Chondrocyte (in vitro differentiated cells): Measurements from ENCODE around the gene PAM16. TPM values are rescaled to one million over a fixed set of nuclear protein-coding genes. Genes with fewer than 3 reads are reported as not detected.

Experiments
- DNase-seq: peaks from one replicate; pipeline ENCODE4 v3.0.0; 2021; ENCODE audit warnings: mixed read lengths, low spot score
- H3K27ac Mint-ChIP-seq: one replicate; pipeline ENCODE4 v1.8.0; 2021; ENCODE audit warnings: mild to moderate bottlenecking, moderate library complexity, mixed read lengths; ENCODE audit not compliant: unreplicated experiment
- H3K27me3 Mint-ChIP-seq: 2 replicates; pipeline ENCODE4 v1.8.0; 2021; ENCODE audit warnings: low read depth, mixed read lengths
- H3K36me3 Mint-ChIP-seq: 2 replicates; pipeline ENCODE4 v1.8.0; 2021; ENCODE audit warnings: low read depth, mixed read lengths
- H3K4me1 Mint-ChIP-seq: 2 replicates; pipeline ENCODE4 v1.8.0; 2021; ENCODE audit warnings: low read depth, mild to moderate bottlenecking, mixed read lengths
- H3K4me3 Mint-ChIP-seq: one replicate; pipeline ENCODE4 v1.8.0; 2021; ENCODE audit warnings: mild to moderate bottlenecking, moderate library complexity, mixed read lengths; ENCODE audit not compliant: unreplicated experiment
- H3K9me3 Mint-ChIP-seq: 2 replicates; pipeline ENCODE4 v1.8.0; 2021; ENCODE audit warnings: low read depth, mixed read lengths
- total RNA-seq: library from RNA; stranded (reverse); gene quantifications from 3 replicates; pipeline ENCODE4 v1.2.1, GENCODE V29; 2021
- TF ChIP-seq, protein P1 (sequence below): fragments of 200-600 bp; sonication (generic); IDR thresholded peaks from 2 replicates; pipeline ENCODE4 v1.5.0; 2021; ENCODE audit warnings: antibody characterized with exemption, mild to moderate bottlenecking, moderate library complexity

PAM16 gene
- total RNA-seq, 1 donor from 2014 or later: 24.4 TPM

DNA sequence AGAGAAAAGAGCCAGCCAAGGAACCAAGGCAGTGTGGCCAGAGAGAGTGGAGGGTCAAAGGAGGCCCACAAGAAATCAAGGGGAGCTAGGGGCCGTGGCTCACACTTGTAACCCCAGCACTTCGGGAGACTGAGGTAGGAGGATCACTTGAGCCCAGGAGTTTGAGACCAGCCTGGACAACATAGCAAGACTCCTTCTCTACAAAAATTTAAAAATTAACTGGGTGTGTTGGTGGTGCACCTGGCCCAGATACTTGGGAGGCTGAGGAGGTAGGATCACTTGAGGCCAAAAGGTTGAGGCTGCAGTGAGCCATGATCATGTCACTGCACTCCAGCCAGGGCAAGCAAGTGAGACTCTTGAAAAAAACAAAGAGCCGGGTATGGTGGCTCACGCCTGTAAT, 59.4 kb downstream of the PAM16 start:
- Mint-ChIP-seq H3K36me3 (no peaks in the 10 kb centered on the region), H3K27me3 (no peaks in the 10 kb centered on the region), H3K4me1 (peaks cover 53% of the 10 kb centered on the region), H3K4me3 (no peak overlapping the region), H3K9me3 (no peaks in the 10 kb centered on the region), H3K27ac (no peak overlapping the region)
- no peak for DNase-seq
- TF ChIP-seq, protein P1, sequence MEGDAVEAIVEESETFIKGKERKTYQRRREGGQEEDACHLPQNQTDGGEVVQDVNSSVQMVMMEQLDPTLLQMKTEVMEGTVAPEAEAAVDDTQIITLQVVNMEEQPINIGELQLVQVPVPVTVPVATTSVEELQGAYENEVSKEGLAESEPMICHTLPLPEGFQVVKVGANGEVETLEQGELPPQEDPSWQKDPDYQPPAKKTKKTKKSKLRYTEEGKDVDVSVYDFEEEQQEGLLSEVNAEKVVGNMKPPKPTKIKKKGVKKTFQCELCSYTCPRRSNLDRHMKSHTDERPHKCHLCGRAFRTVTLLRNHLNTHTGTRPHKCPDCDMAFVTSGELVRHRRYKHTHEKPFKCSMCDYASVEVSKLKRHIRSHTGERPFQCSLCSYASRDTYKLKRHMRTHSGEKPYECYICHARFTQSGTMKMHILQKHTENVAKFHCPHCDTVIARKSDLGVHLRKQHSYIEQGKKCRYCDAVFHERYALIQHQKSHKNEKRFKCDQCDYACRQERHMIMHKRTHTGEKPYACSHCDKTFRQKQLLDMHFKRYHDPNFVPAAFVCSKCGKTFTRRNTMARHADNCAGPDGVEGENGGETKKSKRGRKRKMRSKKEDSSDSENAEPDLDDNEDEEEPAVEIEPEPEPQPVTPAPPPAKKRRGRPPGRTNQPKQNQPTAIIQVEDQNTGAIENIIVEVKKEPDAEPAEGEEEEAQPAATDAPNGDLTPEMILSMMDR: no peak

Other genes starting within 250 kb of the PAM16 start
- 22.6 to 31.9 TPM (median 31.6 TPM) in 3 replicates for gene ADCY9, start 234.9 kb downstream of the PAM16 start, total RNA-seq
- gene SRL, start 109.2 kb downstream of the PAM16 start, total RNA-seq: not detected in 3 replicates
- gene TFAP4, start 78.3 kb downstream of the PAM16 start, total RNA-seq: 2.5 to 4.0 TPM (median 2.5 TPM) in 3 replicates
- gene GLIS2, start 35.3 kb downstream of the PAM16 start, total RNA-seq: 58.7 to 62.8 TPM (median 61.2 TPM) in 3 replicates
- 79.7 to 82.0 TPM (median 81.8 TPM) in 3 replicates for gene VASN, start 20.5 kb upstream of the PAM16 start, total RNA-seq
- 18.8 to 26.0 TPM (median 24.6 TPM) in 3 replicates for gene CORO7, start 65.3 kb upstream of the PAM16 start, total RNA-seq
- gene DNAJA3, start 74.5 kb upstream of the PAM16 start, total RNA-seq: 27.5 to 28.0 TPM (median 27.8 TPM) in 3 replicates
- 41.0 to 56.3 TPM (median 44.0 TPM) in 3 replicates for gene NMRAL1, start 123.3 kb upstream of the PAM16 start, total RNA-seq
- gene HMOX2, start 125.1 kb upstream of the PAM16 start, total RNA-seq: 45.9 to 69.4 TPM (median 46.4 TPM) in 3 replicates
- gene CDIP1, start 187.5 kb upstream of the PAM16 start, total RNA-seq: 23.9 to 36.8 TPM (median 36.4 TPM) in 3 replicates
- gene C16orf96, start 205.0 kb upstream of the PAM16 start, total RNA-seq: 0.12 to 0.23 TPM in 2 of 3 replicates, not detected in the other